HG03571 (cell line): ENCODE data around the gene CLK2.
"Not testable (repeated sequence)": the region's sequence is repeated elsewhere in the genome, so short reads cannot be mapped to it uniquely, and the experiment has no call there.

Experiments
- ATAC-seq: cut with Tn5 transposase; IDR thresholded peaks from one replicate; pipeline ENCODE4 v1.9.1; 2021; ENCODE audit not compliant: unreplicated experiment

CLK2 gene

GRCh38 chr1:155244368-155245162, 28.7 kb downstream of the CLK2 start:
- peak; percentile 81 for ATAC-seq

DNA sequence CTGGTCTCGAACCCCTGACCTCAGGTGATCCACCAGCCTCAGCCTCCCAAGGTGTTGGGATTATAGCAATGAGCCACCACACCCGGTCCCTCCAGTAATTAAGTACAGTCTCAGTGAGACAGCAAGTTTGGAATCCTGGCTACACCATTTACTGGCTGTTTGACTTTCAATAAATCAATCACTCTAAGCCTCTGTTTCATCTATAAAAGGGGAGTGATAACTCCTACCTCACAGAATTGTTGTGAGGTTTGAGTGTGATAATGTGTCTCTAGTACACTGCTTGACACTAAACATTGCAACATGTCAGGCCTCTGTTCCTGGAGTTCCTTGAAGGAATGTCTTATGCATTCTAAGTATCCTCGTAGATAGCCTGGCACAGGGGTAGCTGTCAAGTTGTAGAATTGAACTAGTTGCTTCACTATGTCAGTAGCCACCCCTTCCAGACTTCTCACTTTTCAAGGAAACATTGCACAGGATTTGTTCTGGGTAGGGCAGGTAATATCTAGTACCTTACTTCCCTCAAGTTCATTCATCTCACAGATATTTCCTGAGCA, 30.4 kb downstream of the CLK2 start:
- no peak for ATAC-seq

DNA sequence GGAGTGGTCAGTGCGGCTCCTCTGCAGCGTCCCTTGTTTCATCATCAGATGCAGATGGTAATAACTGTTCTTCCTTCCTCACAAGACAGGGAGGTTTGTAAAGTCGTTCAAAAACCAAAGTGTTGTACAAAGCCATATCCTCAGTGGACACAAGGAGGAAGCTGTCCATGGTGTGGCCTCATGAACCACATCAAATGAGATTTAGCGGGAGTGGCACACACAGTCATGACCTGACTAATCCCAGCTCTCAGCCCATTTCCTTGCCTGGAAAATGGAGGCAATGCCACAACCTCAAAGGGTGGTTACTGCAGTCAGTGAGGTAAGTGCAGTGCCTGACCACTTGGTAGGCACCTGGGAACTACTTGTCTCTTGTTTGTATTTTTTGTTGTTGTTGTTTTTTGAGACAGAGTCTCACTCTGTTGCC, 31.5 kb downstream of the CLK2 start:
- ATAC-seq: no peak

DNA sequence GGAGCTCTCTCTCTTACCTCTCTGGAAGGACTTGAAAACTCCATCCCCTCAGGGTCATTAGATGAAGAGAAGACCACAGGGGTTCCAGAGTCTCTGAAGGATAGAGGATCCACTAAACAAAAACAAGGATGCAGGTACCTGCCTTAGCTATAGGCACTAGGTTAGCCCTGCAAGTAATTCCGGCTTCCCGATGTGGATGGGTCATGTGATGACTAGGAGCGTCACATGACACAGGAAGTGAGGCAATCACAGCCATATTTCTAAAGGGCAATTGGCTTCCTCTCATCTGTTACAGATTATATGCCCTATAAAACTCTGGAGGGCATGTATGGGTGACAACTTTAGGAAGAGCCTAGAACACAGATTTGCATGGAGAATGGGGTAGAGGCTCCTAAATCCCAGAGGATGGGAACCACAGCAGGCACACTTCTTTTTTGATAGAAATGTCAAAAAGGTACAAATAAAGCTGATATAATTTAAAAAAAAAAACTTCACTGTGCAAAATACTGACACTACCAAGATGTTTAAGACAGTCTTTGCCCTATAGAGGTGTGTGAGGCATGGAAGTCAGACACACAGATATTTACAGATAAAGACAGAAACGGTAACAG, 32.1 kb downstream of the CLK2 start:
- no peak for ATAC-seq

DNA sequence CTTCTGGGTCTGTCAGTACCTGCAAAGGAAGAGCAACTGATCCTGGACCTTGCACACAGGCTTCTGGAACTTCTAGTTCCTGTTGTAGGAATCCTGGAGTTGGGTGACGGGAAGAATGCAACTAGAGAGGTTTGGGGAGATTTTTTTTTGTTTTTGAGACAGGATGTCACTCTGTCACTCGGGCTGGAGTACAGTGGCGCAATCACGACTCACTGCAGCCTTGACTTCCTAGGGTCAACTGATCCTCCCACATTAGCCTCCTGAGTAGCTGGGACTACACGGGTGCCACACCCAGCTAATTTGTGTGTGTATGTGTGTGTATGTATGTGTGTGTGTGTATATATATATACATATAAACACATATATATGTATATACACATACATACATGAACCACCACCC, 36.9 kb downstream of the CLK2 start:
- no peak for ATAC-seq

- ATAC-seq: not testable (repeated sequence)
These were observed 37.9 kb downstream of the CLK2 start for GRCh38 chr1:155235375-155235774.

- not testable (repeated sequence) for ATAC-seq
These were observed 39.8 kb downstream of the CLK2 start for GRCh38 chr1:155233502-155233901.

DNA sequence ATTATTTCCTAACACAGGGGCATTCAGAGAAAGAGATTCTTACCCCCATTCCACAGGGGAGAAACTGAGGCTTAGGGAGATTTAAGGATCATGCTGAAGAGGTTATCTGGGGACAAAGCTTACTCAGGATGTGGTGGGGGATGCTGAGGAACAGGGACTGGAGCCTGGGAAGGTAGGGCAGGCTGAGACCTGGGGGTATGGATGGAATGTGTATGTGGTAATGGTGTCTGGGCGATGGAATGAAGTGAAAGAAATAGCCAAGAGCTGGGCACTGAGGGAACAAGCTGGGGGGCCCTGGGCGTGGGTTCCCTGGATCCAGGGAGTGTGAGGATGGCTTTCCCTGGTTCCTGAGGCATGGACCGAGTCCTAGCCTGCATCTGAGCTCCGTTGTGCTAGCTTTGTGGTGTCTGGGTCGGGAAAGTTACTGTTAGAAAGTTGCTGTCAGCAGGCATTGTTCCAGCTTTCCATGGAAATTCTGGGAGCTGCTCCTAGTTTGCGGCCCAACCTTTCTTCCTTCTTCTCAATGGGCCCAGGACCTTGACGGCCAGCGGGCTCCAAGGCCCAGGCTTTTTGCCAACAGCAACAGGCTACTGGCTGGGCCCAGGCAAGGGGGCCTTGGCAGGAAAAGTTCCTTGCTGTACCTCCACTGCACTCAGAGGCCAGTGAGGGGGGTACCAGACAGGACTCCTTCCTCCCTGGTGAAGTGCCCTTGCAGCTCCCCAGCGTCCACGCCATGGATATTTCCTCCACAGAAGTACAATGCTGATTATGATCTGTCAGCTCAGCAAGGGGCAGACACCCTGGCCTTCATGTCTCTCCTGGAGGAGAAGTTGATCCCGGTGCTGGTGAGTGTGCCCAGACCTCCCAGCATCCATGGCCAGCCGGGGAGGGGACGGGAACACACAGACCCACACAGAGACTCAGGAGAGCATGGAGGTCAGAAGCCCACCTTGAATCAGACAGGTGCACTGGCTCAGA, 41.0 kb downstream of the CLK2 start:
- not testable (repeated sequence) for ATAC-seq

- ATAC-seq: not testable (repeated sequence)
These were observed 42.0 kb downstream of the CLK2 start for GRCh38 chr1:155231302-155231701.

DNA sequence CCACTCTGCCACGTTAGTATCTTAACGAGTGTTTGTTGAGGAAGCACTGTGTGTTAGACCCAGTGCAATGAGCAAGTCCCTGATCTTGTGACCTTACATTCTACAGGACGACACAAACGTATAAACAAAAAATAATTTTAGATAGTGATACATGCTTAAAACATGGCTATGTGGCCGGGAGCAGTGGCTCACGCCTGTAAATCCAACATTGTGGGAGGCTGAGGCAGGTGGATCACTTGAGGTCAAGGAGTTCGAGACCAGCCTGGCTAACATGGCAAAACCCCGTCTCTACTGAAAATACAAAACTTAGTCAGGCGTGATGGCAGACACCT, 45.2 kb downstream of the CLK2 start:
- ATAC-seq: no peak

DNA sequence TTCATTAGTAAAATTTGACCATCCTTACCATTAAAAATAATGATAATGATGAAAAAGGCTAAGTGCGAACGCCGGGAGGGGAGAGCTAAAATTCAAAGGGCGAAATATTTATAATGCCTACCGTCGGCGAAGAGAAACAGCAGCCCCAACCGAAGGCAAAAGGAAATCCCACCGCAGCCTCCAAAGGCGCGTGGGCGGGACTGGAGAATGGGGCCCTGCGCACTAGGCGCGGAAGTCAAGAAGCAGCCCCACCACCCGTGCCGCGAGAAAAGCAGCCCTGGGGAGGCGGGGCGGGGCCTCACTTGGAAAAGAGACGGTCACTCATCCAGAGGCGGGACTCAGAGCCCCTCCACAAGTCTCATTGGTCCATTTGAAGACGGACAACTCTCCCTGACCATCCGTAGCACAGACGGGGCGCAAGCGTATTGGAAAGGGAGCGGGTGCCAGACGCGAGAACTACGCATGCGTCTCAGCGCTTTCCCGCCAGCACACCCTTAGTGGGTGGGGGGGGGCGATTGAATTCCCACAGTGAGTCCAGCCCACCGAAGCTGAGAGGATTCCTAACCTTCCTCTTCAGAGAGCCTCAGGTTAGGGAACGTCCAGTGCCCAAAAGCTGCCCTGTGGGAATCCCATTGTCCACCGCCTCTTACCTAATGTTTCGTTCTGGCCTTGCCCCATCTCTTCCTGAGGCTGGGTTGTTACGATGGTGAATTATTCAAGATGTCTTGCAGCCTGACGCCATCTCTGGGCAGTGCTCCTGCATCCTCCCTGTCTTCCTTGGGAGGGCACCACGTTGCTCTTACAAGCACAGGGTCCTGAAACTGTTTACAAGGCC, 45.8 kb downstream of the CLK2 start:
- peak; percentile 90 for ATAC-seq

DNA sequence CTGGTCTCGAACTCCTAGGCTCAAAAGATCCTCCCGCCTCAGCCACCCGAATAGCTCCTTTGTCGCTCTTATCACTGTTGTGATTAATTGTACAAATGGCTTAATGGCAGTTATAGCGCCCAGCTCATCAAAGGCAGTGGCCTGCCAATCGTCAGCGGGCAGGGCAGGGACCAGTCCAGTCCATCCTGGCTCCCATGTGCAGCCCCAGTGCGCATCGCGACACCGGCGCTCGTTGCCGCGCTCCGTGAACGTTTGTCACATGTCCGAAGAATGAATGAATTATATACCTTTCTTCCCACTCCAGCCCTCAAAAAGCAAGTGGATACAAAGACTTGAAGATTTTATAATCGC, 46.4 kb downstream of the CLK2 start:
- no peak for ATAC-seq

DNA sequence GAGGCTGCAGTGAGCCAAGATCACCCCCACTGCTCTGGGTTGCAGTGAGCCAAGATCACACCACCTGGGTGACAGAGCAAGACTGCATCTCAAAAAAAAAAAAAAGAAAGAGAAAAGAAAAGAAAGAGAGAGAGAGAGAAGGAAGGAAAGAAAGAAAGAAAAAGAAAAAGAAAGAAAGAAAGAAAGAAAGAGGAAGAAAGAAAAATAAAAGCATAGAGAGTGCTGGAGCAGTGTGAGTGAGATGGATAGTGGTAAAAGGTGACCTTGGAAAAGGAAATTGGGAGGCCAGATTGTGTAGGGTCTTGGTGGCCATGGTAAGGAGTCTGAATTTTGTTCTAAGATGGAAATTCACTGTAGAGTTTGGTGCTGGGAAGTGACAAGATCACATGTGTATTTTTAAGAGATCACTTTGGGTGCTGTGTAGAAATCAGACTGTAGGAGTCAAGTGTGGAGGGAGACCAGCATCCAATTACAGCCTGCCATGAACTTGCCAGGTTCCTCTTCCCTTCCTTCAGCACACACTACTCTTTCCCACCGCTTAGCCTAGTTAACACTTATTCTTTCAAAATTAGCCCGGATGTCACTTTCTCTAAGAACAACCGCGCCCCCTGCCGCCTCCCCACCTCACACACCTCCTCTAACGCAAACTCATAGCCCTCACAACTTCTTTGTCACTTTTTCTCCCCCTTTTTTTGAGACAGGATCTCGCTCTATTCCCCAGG, 47.0 kb downstream of the CLK2 start:
- ATAC-seq: no peak

DNA sequence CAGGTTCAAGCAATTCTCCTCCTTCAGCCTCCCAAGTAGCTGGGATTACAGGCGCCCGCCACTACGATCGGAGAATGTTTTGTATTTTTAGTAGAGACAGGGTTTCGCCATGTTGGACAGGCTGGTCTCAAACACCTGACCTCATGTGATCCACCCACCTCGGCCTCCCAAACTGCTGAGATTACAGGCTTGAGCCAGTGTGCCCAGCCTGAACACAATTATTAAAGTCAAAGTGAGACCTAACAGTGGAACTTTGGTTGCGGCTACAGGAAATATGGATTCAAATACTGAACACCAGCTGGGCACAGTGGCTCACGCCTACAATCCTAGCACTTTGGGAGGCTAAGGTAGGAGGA, 47.9 kb downstream of the CLK2 start:
- not testable (repeated sequence) for ATAC-seq

DNA sequence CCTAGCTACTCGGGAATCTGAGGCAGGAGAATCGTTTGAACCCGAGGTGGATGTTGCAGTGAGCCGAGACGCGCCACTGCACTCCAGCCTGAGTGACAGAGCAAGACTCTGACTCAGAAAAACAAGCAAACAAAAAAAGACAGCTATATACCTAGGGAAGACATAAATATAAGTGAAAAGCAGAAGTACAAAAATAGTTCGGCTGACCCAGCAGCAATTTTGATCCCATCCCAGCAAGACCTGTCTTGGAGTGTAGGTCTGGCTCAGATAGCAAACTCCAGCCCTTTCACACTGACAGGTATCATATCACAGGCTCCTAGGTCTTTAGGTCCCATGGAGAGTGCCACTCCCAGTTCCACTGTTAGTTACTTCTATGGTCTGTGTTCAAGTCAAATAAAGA, 50.3 kb downstream of the CLK2 start:
- ATAC-seq: no peak

DNA sequence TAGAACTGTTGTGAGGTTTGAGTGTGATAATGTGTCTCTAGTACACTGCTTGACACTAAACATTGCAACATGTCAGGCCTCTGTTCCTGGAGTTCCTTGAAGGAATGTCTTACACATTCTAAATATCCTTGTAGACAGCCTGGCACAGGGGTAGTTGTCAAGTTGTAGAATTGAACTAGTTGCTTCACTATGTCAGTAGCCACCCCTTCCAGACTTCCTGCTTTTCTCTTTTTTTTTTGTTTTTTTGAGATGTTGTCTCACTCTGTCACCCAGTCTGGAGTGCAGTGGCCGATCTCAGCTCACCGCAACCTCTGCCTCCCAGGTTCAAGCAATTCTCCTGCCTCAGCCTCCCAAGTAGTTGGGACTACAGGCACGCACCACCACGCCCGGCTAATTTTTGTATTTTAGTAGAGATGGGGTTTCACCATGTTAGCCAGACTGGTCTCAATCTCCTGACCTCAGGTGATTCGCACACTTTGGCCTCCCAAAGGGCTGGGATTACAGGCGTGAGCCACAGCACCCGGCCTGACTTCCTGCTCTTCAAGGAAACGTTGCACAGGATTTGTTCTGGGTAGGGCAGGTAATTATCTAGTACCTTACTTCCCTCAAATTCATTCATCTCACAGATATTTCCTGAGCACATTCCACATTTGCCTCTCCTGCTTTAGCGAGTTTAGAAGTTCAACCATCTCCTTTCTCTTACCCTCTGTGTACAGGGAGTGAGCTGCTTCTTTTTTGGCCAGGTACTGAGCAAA, 52.9 kb downstream of the CLK2 start:
- ATAC-seq: not testable (repeated sequence)

- no peak for ATAC-seq
These were observed 53.7 kb downstream of the CLK2 start for GRCh38 chr1:155219592-155220031.

GRCh38 chr1:155218854-155219591, 54.3 kb downstream of the CLK2 start:
- ATAC-seq: no peak
